Measurements from ENCODE around the gene MARCHF2.

DNA sequence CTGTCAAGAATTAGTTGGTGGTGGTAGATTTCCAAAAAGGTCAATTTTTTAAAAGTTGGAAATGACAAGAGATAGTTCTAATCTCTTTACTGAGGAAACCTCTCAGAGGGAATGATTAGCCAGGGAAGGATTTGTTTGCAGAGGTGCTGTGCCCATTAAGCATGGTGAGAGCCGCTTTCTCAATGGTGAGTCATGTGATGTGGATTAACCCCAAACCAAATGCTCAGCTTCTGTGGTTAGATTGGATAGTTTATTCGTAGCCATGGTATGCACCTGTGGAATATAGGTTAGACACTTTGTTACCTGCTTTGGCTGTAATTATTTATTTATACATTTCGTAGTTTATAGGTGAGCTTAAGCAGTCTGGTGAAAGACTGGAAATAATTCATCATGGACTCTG lies 38.8 kb downstream of the MARCHF2 start:
- TF ChIP-seq POLR2A (IDR thresholded peaks at IDR 0.05), result no peak
- TF ChIP-seq CTCF (IDR thresholded peaks at IDR 0.05), result no peak

Data from transverse colon (tissue), 3 donors.